C4-2B (cell line): ENCODE measurements around the gene AGBL1.

Experiments
- H3K27ac ChIP-seq: fragments of 450-650 bp; 2 replicates; pipeline ENCODE4 v1.5.1; 2017
- ZFX ChIP-seq: fragments of 450-650 bp; IDR thresholded peaks from 2 replicates; pipeline ENCODE4 v1.6.1; 2017
- TF ChIP-seq, protein P1 (sequence below): fragments of 450-650 bp; conservative IDR thresholded peaks from 2 replicates; pipeline ENCODE4 v1.5.1; 2017; ENCODE audit warnings: mild to moderate bottlenecking

The AGBL1 gene

GRCh38 chr15:86917361-86917671 lies 837.6 kb downstream of the AGBL1 start:
- no peak overlapping the region for H3K27ac ChIP-seq
- TF ChIP-seq, protein P1, sequence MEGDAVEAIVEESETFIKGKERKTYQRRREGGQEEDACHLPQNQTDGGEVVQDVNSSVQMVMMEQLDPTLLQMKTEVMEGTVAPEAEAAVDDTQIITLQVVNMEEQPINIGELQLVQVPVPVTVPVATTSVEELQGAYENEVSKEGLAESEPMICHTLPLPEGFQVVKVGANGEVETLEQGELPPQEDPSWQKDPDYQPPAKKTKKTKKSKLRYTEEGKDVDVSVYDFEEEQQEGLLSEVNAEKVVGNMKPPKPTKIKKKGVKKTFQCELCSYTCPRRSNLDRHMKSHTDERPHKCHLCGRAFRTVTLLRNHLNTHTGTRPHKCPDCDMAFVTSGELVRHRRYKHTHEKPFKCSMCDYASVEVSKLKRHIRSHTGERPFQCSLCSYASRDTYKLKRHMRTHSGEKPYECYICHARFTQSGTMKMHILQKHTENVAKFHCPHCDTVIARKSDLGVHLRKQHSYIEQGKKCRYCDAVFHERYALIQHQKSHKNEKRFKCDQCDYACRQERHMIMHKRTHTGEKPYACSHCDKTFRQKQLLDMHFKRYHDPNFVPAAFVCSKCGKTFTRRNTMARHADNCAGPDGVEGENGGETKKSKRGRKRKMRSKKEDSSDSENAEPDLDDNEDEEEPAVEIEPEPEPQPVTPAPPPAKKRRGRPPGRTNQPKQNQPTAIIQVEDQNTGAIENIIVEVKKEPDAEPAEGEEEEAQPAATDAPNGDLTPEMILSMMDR, result no peak
- TF ChIP-seq ZFX, result no peak

DNA sequence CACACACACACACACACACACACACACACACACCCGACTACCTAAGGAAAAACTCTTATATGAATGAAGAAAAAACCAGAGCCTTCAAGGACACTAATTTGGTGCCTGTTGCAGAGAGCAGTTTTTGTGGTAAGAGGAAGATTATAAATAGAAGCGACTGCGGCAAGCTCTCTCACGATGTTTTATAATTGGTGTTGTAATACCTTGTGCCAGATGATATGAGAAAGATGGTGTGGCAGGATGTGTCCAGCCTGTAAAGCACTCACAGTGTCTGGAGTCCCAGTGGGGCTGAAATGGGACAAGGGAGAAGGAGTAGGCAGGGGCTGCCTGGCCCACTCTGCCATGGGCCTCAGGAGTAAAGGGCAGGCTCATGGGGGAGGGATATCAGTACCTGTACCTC lies 839.9 kb downstream of the AGBL1 start:
- no peak overlapping the region for H3K27ac ChIP-seq
- TF ChIP-seq, protein P1, result no peak
- TF ChIP-seq ZFX, result no peak

DNA sequence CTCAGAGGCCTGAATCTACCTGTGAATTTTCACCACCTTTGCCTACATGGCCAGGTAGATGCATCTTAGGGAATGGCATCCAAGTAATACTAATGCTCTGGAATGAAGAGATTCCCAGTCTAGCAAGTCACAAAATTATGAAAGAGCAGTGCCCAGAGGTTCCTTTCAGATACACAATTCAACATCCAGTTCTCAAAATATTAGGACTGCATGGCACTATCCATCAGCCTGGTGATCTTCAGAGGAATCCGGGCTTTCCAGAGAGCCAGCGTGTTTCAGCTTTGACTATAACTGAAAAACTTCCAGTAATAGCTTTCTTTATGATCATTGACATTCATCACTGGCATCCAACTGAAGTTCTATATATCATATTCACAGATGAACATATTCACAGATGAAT lies 849.8 kb downstream of the AGBL1 start:
- no peak overlapping the region for H3K27ac ChIP-seq
- no peak for TF ChIP-seq ZFX
- TF ChIP-seq, protein P1, result no peak

DNA sequence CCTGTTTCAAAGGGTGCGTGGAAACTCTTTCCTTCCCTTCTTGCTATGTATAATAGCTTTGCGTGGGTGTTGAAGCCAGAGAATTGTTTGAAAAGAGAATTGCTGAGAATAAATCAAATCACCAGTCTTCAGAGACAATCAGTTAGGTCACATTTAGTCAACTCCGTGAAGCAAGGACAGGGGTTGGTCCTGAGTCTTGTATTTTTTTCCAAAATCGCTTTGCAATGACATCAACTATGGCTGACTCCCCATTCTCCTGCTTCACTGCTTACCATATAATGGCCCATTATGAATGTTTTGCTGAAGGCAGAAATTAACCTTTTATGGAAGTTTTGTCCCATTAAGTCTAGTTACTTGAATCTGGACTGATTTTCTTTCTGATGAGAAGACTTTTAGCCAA lies 852.8 kb downstream of the AGBL1 start:
- no peak overlapping the region for H3K27ac ChIP-seq
- no peak for TF ChIP-seq ZFX
- TF ChIP-seq, protein P1, result no peak

DNA sequence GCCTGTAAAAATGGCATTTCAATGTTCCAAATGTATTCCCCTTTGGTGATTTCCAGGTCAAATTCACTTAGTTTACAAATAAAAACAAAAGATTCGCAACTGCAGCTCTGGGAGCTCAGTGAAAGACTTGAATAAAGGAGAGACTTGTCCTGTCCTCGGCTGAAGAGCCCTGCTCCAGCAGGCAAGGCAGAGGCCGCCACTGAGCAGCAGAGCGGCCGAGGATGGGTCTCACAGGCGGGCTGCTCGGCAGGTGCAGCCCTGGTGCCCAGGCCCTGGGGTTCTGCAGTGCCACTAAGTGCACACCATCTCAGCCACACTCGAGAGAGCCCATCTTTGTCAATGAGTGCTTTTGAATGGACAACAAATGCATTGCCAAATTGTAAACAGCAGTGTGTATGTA lies 856.2 kb downstream of the AGBL1 start:
- H3K27ac ChIP-seq, result no peak overlapping the region
- no peak for TF ChIP-seq ZFX
- TF ChIP-seq, protein P1, result no peak; the same call in 1 of the 2 replicates

DNA sequence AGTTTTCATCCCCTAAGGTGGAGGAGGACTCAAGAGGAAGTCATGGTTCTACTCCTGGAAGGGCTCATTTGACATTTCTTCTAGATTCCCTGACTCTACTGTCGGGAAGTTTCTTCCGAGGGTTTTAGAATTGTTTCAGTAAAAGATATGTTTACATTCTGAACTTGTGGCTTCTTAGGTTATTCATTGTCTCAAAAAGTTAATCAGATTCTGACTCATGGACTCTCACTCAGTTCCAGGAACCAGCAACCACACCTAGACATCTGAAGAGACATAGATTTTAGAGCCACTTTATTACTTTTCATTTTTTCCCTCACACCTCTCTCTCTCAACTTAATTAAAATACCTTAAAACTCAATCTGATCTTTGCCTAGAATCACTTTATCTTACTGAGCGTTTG lies 862.6 kb downstream of the AGBL1 start:
- TF ChIP-seq ZFX, result no peak
- TF ChIP-seq, protein P1, result no peak
- no peak overlapping the region for H3K27ac ChIP-seq

- H3K27ac ChIP-seq, result no peak overlapping the region
- TF ChIP-seq, protein P1, result no peak
- TF ChIP-seq ZFX, result no peak
Observed at GRCh38 chr15:86948719-86949118, 869.0 kb downstream of the AGBL1 start.
